Measurements from ENCODE around the gene RNASEL.
"Not testable (repeated sequence)": the region's sequence is repeated elsewhere in the genome, so short reads cannot be mapped to it uniquely, and the experiment has no call there.

The RNASEL gene

GRCh38 chr1:182588500-182589396, at the start of gene RNASEL:
Gene RNASEL (minus strand): TSS chr1:182589256. CDS start chr1:182586806, 2,450 bp downstream.
- TF ChIP-seq CTCF (IDR thresholded peaks at IDR 0.05; ENCODE audit: borderline replicate concordance, control extremely low read depth, extremely low read depth, insufficient read depth, missing control alignments) = no peak
- in situ Hi-C loops (cut with MboI; ENCODE audit: low sequenced_read_pairs, unreplicated experiment) = loop anchor here (5.0 to 25.0 kb wide), 2 partner anchors 141 to 501 kb away; no protein-coding TSS in a partner anchor
- DNase-seq (ENCODE audit: low spot score) = no peak

- in situ Hi-C loops (cut with MboI; ENCODE audit: low sequenced_read_pairs, unreplicated experiment) = no loop called here
- no peak for TF ChIP-seq CTCF (IDR thresholded peaks at IDR 0.05; ENCODE audit: borderline replicate concordance, control extremely low read depth, extremely low read depth, insufficient read depth, missing control alignments)
Measured at GRCh38 chr1:182637769-182638168, 48.7 kb upstream of the RNASEL start.

DNA sequence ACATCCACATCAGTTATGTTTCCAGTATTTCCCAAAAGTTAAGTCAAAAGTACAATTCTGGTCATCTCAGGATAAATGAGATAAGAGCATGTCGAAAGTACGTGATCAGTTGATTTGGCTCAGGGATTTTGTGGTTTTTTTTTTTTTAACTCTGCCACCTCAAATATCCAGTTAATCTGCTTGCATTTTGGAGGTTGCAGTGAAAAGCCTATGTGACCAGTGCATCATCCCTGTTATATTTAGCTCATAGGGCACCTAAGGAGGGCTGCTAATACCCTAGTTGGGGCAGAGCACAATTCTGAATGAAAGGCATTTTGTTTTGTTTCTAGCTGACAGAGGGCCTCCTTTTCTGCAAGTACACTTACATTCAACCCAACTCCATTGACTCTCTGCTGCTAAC, 46.8 kb upstream of the RNASEL start:
- in situ Hi-C loops (cut with MboI; ENCODE audit: low sequenced_read_pairs, unreplicated experiment) = no loop called here
- no peak for DNase-seq (ENCODE audit: low spot score)
- no peak for TF ChIP-seq CTCF (IDR thresholded peaks at IDR 0.05; ENCODE audit: borderline replicate concordance, control extremely low read depth, extremely low read depth, insufficient read depth, missing control alignments)

More at GRCh38 chr1:182637769-182638168, 48.7 kb upstream of the RNASEL start:
- DNase-seq (ENCODE audit: low spot score) = no peak

DNA sequence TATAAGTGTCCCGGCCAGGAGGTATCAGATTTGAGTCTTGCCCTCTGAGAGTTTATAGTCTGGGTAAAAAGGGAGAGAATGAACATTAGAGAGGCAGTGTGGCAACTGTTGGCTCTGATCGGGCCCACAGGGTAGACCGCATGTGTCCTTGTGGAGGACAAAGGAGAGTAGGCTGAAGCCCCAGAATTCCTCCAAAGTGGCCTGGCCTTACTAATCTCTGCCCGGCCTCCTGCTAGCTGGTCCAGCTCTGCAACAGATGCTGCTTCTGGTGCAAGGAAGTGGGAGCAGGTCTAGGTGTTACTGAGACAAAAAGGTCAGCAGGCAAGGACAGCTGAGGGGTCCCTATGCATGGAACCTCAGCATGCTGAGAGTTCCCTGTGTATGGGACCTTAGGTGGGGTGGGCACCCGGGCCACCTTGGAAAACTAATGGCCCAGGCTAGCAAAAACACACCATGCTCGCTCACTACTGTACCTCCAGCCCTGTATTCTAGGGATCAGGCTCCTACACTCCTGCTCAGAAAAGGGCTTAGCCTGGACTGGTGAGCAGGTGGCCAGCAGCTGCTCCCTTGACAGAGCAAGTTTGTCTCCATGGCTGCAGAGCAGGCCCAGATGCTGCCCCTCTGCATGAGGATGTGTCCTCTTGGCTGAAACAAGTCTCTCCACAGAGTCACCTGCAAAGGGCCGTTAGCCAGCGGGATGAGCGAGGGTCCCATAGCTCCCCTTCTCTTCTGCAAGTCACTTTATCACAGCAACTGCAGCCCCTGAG, 45.4 kb upstream of the RNASEL start:
- DNase-seq (ENCODE audit: low spot score) = no peak
- in situ Hi-C loops (cut with MboI; ENCODE audit: low sequenced_read_pairs, unreplicated experiment) = no loop called here
- TF ChIP-seq CTCF (IDR thresholded peaks at IDR 0.05; ENCODE audit: borderline replicate concordance, control extremely low read depth, extremely low read depth, insufficient read depth, missing control alignments) = no peak

DNA sequence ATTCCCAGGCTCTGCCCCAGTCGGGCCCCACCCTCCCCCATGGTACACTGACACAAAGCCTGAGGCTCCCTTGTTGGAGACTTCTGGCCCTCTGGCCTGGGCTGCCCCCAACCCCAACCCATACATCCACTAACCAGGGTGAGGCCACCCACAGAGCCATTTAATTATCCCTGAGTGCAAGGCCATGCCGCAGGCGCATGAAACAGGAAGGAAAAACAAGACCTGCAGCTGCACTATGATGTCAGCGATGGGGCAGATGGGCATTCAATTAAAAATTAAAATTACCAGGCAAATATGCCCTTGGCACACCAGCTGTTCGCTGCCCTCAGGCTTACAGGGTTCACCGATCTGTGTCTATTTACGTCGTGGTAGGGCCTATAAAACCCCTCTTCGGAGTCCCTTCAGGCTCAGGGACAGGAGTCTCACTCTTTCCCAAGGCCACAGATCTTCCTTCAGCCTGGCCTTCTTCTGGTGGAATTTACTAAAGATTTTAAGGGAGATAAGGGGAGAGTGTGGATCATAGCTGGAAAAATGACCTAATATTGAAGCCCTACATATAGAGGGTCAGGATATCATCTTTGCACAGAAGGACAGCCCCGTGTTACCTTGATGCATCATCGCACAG, 44.7 kb upstream of the RNASEL start:
- TF ChIP-seq CTCF (IDR thresholded peaks at IDR 0.05; ENCODE audit: borderline replicate concordance, control extremely low read depth, extremely low read depth, insufficient read depth, missing control alignments) = no peak
- in situ Hi-C loops (cut with MboI; ENCODE audit: low sequenced_read_pairs, unreplicated experiment) = no loop called here
- DNase-seq (ENCODE audit: low spot score) = no peak

GRCh38 chr1:182633031-182633430, 44.0 kb upstream of the RNASEL start:
- DNase-seq (ENCODE audit: low spot score) = no peak
- TF ChIP-seq CTCF (IDR thresholded peaks at IDR 0.05; ENCODE audit: borderline replicate concordance, control extremely low read depth, extremely low read depth, insufficient read depth, missing control alignments) = no peak
- in situ Hi-C loops (cut with MboI; ENCODE audit: low sequenced_read_pairs, unreplicated experiment) = no loop called here

GRCh38 chr1:182632441-182632857, 43.4 kb upstream of the RNASEL start:
- DNase-seq (ENCODE audit: low spot score); in situ Hi-C loops (cut with MboI; ENCODE audit: low sequenced_read_pairs, unreplicated experiment): not testable (repeated sequence)

Data from GM13976 (cell line).